Measurements from ENCODE around the gene GRIK3.

The GRIK3 gene

GRCh38 chr1:36977731-36978406 lies 56.4 kb downstream of the GRIK3 start:
- ChIA-PET CTCF (no interaction called here), POLR2A (no interaction called here)
- no peak overlapping the region for H3K4me3 ChIP-seq (ENCODE audit: low read depth, low read length)
- DNase-seq (ENCODE audit: low read depth, low spot score), result no peak
- no peak for TF ChIP-seq CTCF (IDR thresholded peaks at IDR 0.05; ENCODE audit: insufficient read depth, low read length, missing control alignments)

DNA sequence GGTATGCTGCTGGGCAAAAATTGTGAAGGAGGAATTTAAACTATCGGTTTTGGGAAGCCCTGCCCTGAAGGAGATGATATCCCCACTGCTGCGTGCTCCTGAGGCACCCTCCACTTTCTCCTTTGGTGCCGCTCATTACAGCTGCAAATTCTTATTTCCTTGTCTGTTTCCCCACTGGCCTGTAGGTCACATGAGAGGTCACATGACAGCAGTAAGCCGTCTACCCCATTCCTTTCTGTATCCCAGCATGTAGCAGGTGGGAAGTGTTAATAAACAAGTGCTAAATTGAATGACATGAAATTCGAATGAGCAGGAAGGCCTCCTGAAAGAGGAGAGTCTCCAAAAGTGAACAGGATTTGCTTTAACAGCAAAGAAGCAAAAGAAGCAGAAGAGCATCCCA lies 58.7 kb downstream of the GRIK3 start:
- POLR2A ChIA-PET, result no interaction called here
- TF ChIP-seq CTCF (IDR thresholded peaks at IDR 0.05; ENCODE audit: insufficient read depth, low read length, missing control alignments), result no peak
- no peak for DNase-seq (ENCODE audit: low read depth, low spot score)

DNA sequence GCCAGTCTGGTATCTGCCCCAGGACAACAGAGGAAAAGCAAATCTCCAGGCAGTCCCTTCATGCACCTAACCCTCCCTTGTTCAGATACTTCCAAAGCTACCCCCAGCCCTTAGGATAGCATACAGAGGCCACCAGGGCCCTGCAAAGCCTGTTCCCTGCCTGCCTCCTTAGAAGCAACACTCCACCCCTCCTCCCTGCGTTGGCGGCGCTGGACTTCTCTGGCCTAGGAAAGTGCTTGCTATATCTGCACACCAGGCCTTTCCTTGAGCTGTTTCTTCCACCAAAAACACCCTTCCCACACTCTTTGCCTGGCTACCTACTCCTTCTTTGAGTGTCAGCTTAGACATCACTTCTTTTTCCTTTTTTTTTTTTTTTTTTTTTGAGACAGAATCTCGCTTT lies 61.3 kb downstream of the GRIK3 start:
- H3K4me3 ChIP-seq (ENCODE audit: low read depth, low read length), result no peak overlapping the region
- ChIA-PET CTCF (no interaction called here), POLR2A (no interaction called here)
- no peak for TF ChIP-seq CTCF (IDR thresholded peaks at IDR 0.05; ENCODE audit: insufficient read depth, low read length, missing control alignments)
- DNase-seq (ENCODE audit: low read depth, low spot score), result no peak

More for the DNA sequence above, 58.7 kb downstream of the GRIK3 start:
- no peak overlapping the region for H3K4me3 ChIP-seq (ENCODE audit: low read depth, low read length)
- CTCF ChIA-PET, result no interaction called here

DNA sequence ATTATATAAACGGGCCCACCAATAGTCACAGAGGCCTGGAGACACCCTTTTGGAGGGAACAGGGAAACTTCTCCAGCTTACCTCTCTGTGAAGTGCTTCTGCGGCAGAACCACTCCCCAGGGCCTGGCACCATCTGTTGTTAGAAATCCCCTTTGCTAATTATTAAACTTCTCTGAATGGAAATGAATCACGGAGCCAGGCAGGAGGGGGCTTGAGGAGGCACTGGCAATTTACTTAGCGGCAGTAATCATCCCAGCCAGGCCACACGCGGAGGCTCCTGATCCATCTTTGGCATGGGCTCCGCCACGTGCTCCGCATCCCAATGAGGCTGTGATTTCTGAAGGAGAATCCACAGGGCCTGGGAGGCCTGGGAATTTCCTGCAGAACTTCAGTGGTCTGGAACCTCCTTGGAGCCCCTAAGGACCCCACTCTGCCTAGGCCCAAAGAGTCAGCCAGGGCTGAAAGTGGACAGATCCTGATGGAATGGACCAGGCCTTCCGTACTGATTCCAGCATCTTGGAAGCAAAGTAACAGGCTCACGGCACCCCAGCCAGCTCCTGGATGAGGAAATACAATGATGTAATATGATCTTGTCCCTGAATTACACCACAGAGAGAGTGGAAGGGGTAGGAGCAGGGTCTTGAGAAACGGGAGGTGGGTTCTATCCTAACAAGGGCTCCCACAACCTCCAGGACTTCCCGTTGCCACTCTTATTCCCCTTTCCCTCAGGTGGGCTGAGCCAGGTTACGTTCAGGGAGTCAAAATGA lies 62.3 kb downstream of the GRIK3 start:
- H3K4me3 ChIP-seq (ENCODE audit: low read depth, low read length), result no peak overlapping the region
- POLR2A ChIA-PET, result no interaction called here
- no peak for DNase-seq (ENCODE audit: low read depth, low spot score)
- no peak for TF ChIP-seq CTCF (IDR thresholded peaks at IDR 0.05; ENCODE audit: insufficient read depth, low read length, missing control alignments)
- CTCF ChIA-PET, result no interaction called here

DNA sequence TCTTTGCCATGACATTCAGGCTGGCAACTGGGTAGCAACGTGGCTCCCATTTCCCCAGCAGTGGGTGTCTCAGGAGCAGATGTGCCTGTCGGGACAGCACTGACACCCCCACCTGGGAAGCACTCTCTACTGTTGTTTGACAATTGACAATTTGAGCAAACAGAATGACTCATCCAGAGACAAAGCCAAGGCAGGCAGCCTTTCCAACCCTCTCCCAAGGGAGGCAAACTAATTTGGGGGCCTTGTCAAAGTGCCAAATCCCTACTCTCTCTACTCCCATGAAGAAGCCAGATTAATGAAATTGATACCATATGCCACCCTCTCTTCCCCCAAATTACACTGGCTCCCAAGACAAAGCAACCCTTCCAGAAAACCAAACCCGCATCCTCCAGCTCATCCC lies 65.6 kb downstream of the GRIK3 start:
- POLR2A ChIA-PET, result no interaction called here
- CTCF ChIA-PET, result no interaction called here
- no peak for DNase-seq (ENCODE audit: low read depth, low spot score)
- TF ChIP-seq CTCF (IDR thresholded peaks at IDR 0.05; ENCODE audit: insufficient read depth, low read length, missing control alignments), result no peak
- no peak overlapping the region for H3K4me3 ChIP-seq (ENCODE audit: low read depth, low read length)

DNA sequence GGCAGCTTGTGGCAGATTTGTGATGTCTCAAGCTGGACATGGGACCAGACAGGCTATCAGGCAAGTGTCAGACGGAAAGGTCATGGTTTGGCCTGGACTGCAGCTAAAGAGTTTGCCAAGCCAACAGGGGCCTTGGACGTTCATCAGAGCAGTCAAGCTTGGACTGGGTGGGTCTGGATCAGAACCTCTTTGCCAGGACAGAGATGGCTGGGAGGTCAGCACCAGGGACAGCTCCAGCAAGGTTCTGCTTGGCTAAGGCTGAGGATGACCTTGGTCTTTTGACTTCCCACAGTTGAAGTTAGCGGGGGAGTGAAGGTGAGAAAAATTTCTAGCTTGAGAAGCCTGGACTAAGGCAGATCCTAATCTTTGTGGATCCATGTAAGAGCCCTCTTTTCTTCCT lies 68.1 kb downstream of the GRIK3 start:
- ChIA-PET POLR2A (no interaction called here), CTCF (no interaction called here)
- no peak overlapping the region for H3K4me3 ChIP-seq (ENCODE audit: low read depth, low read length)
- no peak for DNase-seq (ENCODE audit: low read depth, low spot score)
- no peak for TF ChIP-seq CTCF (IDR thresholded peaks at IDR 0.05; ENCODE audit: insufficient read depth, low read length, missing control alignments)
